Heart right ventricle (tissue), 16 donors: Measurements from ENCODE around the gene C14orf93. TPM values are rescaled to one million over a fixed set of nuclear protein-coding genes. Genes with fewer than 3 reads are reported as not detected.
A peak's percentile ranks its signal among the peaks of the same experiment; 100 is the strongest.

Experiments used
- ATAC-seq, 8 donors: fragments of 200-7000 bp; cut with Tn5 transposase; one replicate each; pipeline ENCODE4 v1.9.1; 2020; ENCODE audit warnings: mild to moderate bottlenecking in 8 of 8, moderate library complexity in 8 of 8, moderate number of reproducible peaks in 1 of 8
- DNase-seq, 2 donors: peaks; one replicate each; pipeline ENCODE4 v3.0.0-alpha.2; 2020
- H3K27ac ChIP-seq, 10 donors: fragments of 200-600 bp; sonication (generic) in 2 of 10; one replicate each; pipeline versions ENCODE4 v1.5.0 to v1.8.0; 2020 to 2022; ENCODE audit warnings: mild to moderate bottlenecking in 3 of 10
- H3K27me3 ChIP-seq, 7 donors: fragments of 200-600 bp; one replicate each; pipeline ENCODE4 v1.8.0; 2021 to 2022; ENCODE audit warnings: mild to moderate bottlenecking in 2 of 7
- H3K36me3 ChIP-seq, 9 donors: fragments of 200-600 bp; sonication (generic) in 1 of 9; one replicate each; pipeline versions ENCODE4 v1.5.0 to v1.8.0; 2020 to 2022; ENCODE audit warnings: mild to moderate bottlenecking in 2 of 9
- H3K4me1 ChIP-seq, 9 donors: fragments of 200-600 bp; sonication (generic) in 1 of 9; one replicate each; pipeline versions ENCODE4 v1.5.0 to v1.8.0; 2020 to 2022; ENCODE audit warnings: mild to moderate bottlenecking in 4 of 9
- H3K4me3 ChIP-seq, 10 donors: fragments of 200-600 bp; sonication (generic) in 2 of 10; one replicate each; pipeline versions ENCODE4 v1.5.0 to v1.8.0; 2020 to 2022; ENCODE audit warnings: mild to moderate bottlenecking in 7 of 10, moderate library complexity in 2 of 10
- H3K9me3 ChIP-seq, 11 donors: fragments of 200-600 bp in 10 of 11; sonication (generic) in 2 of 11; one replicate each; pipeline versions ENCODE4 v1.5.0 to v1.8.0; 2013 to 2022; ENCODE audit warnings: mild to moderate bottlenecking in 2 of 11, control low read depth in 1 of 11, moderate library complexity in 1 of 11
- WGBS, 2 donors: extraction: QIAGEN DNeasy Blood & Tissue Kit; methylation state at CpG; one replicate each; pipeline ENCODE4 v1.1.7; 2013; ENCODE audit warnings: inconsistent platforms in 1 of 2; 5-methylcytosine and 5-hydroxymethylcytosine counted together
- intact Hi-C, 10 donors: fragments of 100-400 bp; cut with DNase I; formaldehyde crosslinking; loops; one replicate each; pipeline versions ENCODE4 v1.11.1 to v1.14.2; 2022
- polyA plus RNA-seq, 2 donors: library from polyadenylated mRNA; stranded (reverse); fragments of 200-250 nt; gene quantifications; one replicate each; pipeline ENCODE4 v1.2.3, GENCODE V29; 2013
- total RNA-seq, 10 donors: library from RNA; stranded (reverse); fragmentation: NEBNext Ultra II Directional in 3 of 10; extraction: Animal tissue kit (Norgen Biotek cat#: 25700) in 3 of 10; gene quantifications; one replicate each; pipeline versions ENCODE4 v1.2.1 to v1.2.4, GENCODE V29; 2021 to 2023
- TF ChIP-seq, protein P1 (sequence below), 9 donors: fragments of 200-600 bp; sonication (generic) in 2 of 9; IDR thresholded peaks; one replicate each; pipeline versions ENCODE4 v1.5.0 to v1.8.0; 2021 to 2022; ENCODE audit warnings: antibody characterized with exemption in 9 of 9, mild to moderate bottlenecking in 5 of 9, moderate library complexity in 1 of 9
- donor health status: Arrhythmogenic right ventricular cardiomyopathy.
- donor health status: ischemic (EF 13 %, LVEDD 7.1; RV severe dilation, severe dysfunction).
- donor health status: healthy with polysubstance abuse.
- donor health status: DM: no; HTN: yes; CAD: no.
- donor health status: DM: no; HTN: no; CAD: no.
- donor health status: ischemic (EF 25% LVEDD 6.9; RV normal size, moderate dysfunction).
- donor health status: ischemic (EF 25% LVEDD 5.7; RV mildly dilated, moderate dysfunction).
- donor health status: healthy.
- donor health status: DM: yes; HTN: yes; CAD: no.
- donor health status: Ischemic cardiomyopathy.
- donor health status: ischemic (EF 35%, LVEDD 5.7; RV mildly dilated, moderate dysfunction).
- donor health status: nonischemic (EF 11% LVEDD 7.7; RV severe dilation, severe dysfunction).
- donor health status: DM: yes; HTN: yes; CAD: no.
- donor health status: PGD.
- donor health status: ischemic (EF 29% LVEDD 5.4; RV normal size, mild dysfunction).
- donor health status: nonischemic (EF 23%, LVEDD 6.1; RV moderate dilation, normal function).

The C14orf93 gene
- total and polyA plus RNA-seq, 12 donors, result 3.2 to 6.7 (median 4.8) TPM

- ATAC-seq (peak; percentile 5 to 84 (median 48)), DNase-seq (peak; percentile 61 to 76)
- H3K4me1 ChIP-seq, result peaks cover 1 to 33% (median 21%) of the 10 kb centered on the region in 9 donors
- no peaks in the 10 kb centered on the region for H3K27me3 ChIP-seq
- peaks cover 0 to 42% (median 34%) of the 10 kb centered on the region in 9 donors for H3K36me3 ChIP-seq
- H3K27ac ChIP-seq, result peak within 1 kb of the TSS in 8 of 10 donors; percentile 39 to 68 (median 62)
- no peaks in the 10 kb centered on the region for H3K9me3 ChIP-seq
- peak within 1 kb of the TSS; percentile 48 to 91 (median 72) for H3K4me3 ChIP-seq
- WGBS, 2 donors, result 3 to 5% methylated on average over 27 to 72 of the region's 73 CpGs
- TF ChIP-seq, protein P1, sequence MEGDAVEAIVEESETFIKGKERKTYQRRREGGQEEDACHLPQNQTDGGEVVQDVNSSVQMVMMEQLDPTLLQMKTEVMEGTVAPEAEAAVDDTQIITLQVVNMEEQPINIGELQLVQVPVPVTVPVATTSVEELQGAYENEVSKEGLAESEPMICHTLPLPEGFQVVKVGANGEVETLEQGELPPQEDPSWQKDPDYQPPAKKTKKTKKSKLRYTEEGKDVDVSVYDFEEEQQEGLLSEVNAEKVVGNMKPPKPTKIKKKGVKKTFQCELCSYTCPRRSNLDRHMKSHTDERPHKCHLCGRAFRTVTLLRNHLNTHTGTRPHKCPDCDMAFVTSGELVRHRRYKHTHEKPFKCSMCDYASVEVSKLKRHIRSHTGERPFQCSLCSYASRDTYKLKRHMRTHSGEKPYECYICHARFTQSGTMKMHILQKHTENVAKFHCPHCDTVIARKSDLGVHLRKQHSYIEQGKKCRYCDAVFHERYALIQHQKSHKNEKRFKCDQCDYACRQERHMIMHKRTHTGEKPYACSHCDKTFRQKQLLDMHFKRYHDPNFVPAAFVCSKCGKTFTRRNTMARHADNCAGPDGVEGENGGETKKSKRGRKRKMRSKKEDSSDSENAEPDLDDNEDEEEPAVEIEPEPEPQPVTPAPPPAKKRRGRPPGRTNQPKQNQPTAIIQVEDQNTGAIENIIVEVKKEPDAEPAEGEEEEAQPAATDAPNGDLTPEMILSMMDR (IDR thresholded peaks at IDR 0.05), result peak in 1 of 9 donors; percentile 8
- intact Hi-C loops, result loop anchor here in 5 of 10 donors (2.0 to 10.0 kb wide), 4 partner anchors 70 to 502 kb away; no protein-coding TSS in a partner anchor
These were observed 47.2 kb upstream of the C14orf93 start, which contains the start of gene CDH24 for GRCh38 chr14:23056956-23057756. CDH24 (minus strand) TSS chr14:23057520; CDS start chr14:23055733, 1,787 bp downstream.

- no peaks in the 10 kb centered on the region for H3K27me3 ChIP-seq
- intact Hi-C loops, result loop anchor here in 5 of 10 donors (2.0 to 10.0 kb wide), 4 partner anchors 69 to 502 kb away; no protein-coding TSS in a partner anchor
- H3K9me3 ChIP-seq, result no peaks in the 10 kb centered on the region
- H3K36me3 ChIP-seq, result peaks cover 0 to 34% (median 29%) of the 10 kb centered on the region in 9 donors
- peak in 7 of 8 donors; percentile 32 to 64 (median 56) for ATAC-seq
- DNase-seq, result peak; percentile 54 to 60
- H3K4me3 ChIP-seq, result peak overlapping the region in 9 of 10 donors; percentile 64 to 91 (median 74)
- H3K27ac ChIP-seq, result peak overlapping the region in 3 of 10 donors; percentile 1 to 65 (median 35)
- 14 to 15% methylated on average over 17 of the region's 17 CpGs for WGBS, 2 donors
- TF ChIP-seq, protein P1 (IDR thresholded peaks at IDR 0.05), result peak; percentile 38 to 78 (median 68)
- peaks cover 0 to 28% (median 18%) of the 10 kb centered on the region in 9 donors for H3K4me1 ChIP-seq
These were observed 46.4 kb upstream of the C14orf93 start for GRCh38 chr14:23056145-23056955.

GRCh38 chr14:23055621-23056144, 45.7 kb upstream of the C14orf93 start:
- H3K36me3 ChIP-seq, result peaks cover 0 to 27% (median 22%) of the 10 kb centered on the region in 9 donors
- WGBS, 2 donors, result 60 to 67% methylated on average over 6 of the region's 6 CpGs
- H3K27ac ChIP-seq, result no peak overlapping the region
- intact Hi-C loops, result loop anchor here in 5 of 10 donors (2.0 to 10.0 kb wide), 4 partner anchors 68 to 501 kb away; no protein-coding TSS in a partner anchor
- H3K4me1 ChIP-seq, result peaks cover 0 to 28% (median 18%) of the 10 kb centered on the region in 9 donors
- H3K4me3 ChIP-seq, result no peak overlapping the region
- peak in 5 of 8 donors; percentile 15 to 48 (median 31) for ATAC-seq
- no peaks in the 10 kb centered on the region for H3K9me3 ChIP-seq
- H3K27me3 ChIP-seq, result no peaks in the 10 kb centered on the region
- TF ChIP-seq, protein P1 (IDR thresholded peaks at IDR 0.05), result no peak
- DNase-seq, result peak in 1 of 2 donors; percentile 35
